K562 (cell line): ENCODE results near the gene ZMIZ1. TPM values are rescaled to one million over a fixed set of nuclear protein-coding genes. Genes with fewer than 3 reads are reported as not detected.

Experiments used
- ATAC-seq: fragments of 200-7000 bp; cut with Tn5 transposase; 3 replicates; pipeline ENCODE4 v1.9.1; 2020; ENCODE audit warnings: moderate library complexity
- BruUV-seq: library from RNA; stranded (reverse); fragments of 400-500 nt; replicated peaks from 2 replicates; lab custom pipeline; 2021; lab: Mats Ljungman, UMichigan
- CTCF ChIA-PET: fragments of 300-600 bp; formaldehyde crosslinking; extraction: SDS; loops from one replicate; lab custom pipeline; 2021; ENCODE audit warnings: low intra/inter-chr PET ratio; lab: Yijun Ruan, JAX
- POLR2A ChIA-PET: fragments of 300-600, 350-650 bp; sonication (Branson Sonifier 250); formaldehyde crosslinking; extraction: SDS; loops from one replicate; lab custom pipeline; 2021; ENCODE audit warnings: antibody characterized with exemption, inconsistent platforms; lab: Yijun Ruan, JAX
- DNase-seq, 4 experiments: peaks; one replicate each; pipeline versions ENCODE4 v3.0.0 to v3.0.0-alpha.2; 2011 to 2018; ENCODE audit warnings: low spot score in 3 of 4, mixed read lengths in 3 of 4; ENCODE audit errors: extremely low read depth in 1 of 4
- FAIRE-seq: peaks from 2 replicates; lab custom pipeline; 2011; peaks lifted over from hg19 to GRCh38; lab: Jason Lieb, UNC
- H2AFZ ChIP-seq: 2 replicates; pipeline ENCODE4 v1.6.0; 2011; ENCODE audit warnings: low read depth, low read length, control low read depth, inconsistent platforms
- H3K27ac ChIP-seq: fragments of 200-600 bp; 3 replicates; pipeline ENCODE4 v1.8.0; 2011; ENCODE audit warnings: low read depth, mild to moderate bottlenecking, control low read depth, inconsistent platforms, low read length, moderate library complexity, mixed read lengths; ENCODE audit errors: extremely low read depth
- H3K27me3 ChIP-seq, 2 experiments: fragments of 300-600 bp in 1 of 2; 2 replicates in 1 of 2; 3 replicates in 1 of 2; pipeline versions ENCODE4 v1.6.0 to v1.8.0; 2011; ENCODE audit warnings: inconsistent platforms in 2 of 2, low read length in 2 of 2, mild to moderate bottlenecking in 1 of 2, mixed read lengths in 1 of 2, moderate library complexity in 1 of 2; ENCODE audit not compliant: control insufficient read depth in 2 of 2, insufficient read depth in 2 of 2
- H3K36me3 ChIP-seq: fragments of 300-600 bp; 3 replicates; pipeline ENCODE4 v1.8.0; 2011; ENCODE audit warnings: mild to moderate bottlenecking, low read length, inconsistent platforms; ENCODE audit not compliant: control insufficient read depth, insufficient read depth
- H3K4me1 ChIP-seq, 2 experiments: fragments of 200-600 bp in 1 of 2; replicated peaks in 1 of 2; 2 replicates in 1 of 2; 3 replicates in 1 of 2; pipeline versions ENCODE4 v1.5.1 to v1.8.0; 2011; ENCODE audit warnings: inconsistent platforms in 2 of 2, low read length in 2 of 2, mild to moderate bottlenecking in 1 of 2, mixed read lengths in 1 of 2, moderate library complexity in 1 of 2; ENCODE audit not compliant: control insufficient read depth in 2 of 2, insufficient read depth in 2 of 2
- H3K4me2 ChIP-seq: 2 replicates; pipeline ENCODE4 v1.6.1; 2011; ENCODE audit warnings: low read length, control low read depth, inconsistent platforms, mixed read lengths; ENCODE audit not compliant: insufficient read depth
- H3K4me3 ChIP-seq: fragments of 200-600 bp; sonication (generic), shearing (Covaris generic); 2 replicates; pipeline ENCODE4 v1.5.1; 2016; ENCODE audit warnings: control low read depth, inconsistent platforms
- H3K79me2 ChIP-seq: fragments of 200-600 bp; 3 replicates; pipeline ENCODE4 v1.8.0; 2011; ENCODE audit warnings: low read length, inconsistent platforms; ENCODE audit not compliant: control insufficient read depth, insufficient read depth
- H3K9ac ChIP-seq, 2 experiments: 2 replicates each; pipeline versions ENCODE4 v1.6.0 to v1.6.1; 2011; ENCODE audit warnings: low read depth in 2 of 2, low read length in 2 of 2, control low read depth in 1 of 2, inconsistent platforms in 1 of 2, mild to moderate bottlenecking in 1 of 2, mixed read lengths in 1 of 2; ENCODE audit not compliant: insufficient read depth in 1 of 2
- H3K9me1 ChIP-seq: one replicate; pipeline ENCODE4 v1.6.0; 2011; ENCODE audit warnings: inconsistent platforms, mild to moderate bottlenecking, low read length, moderate library complexity; ENCODE audit not compliant: control insufficient read depth, insufficient read depth
- H3K9me3 ChIP-seq: replicated peaks from 2 replicates; pipeline ENCODE4 v1.5.1; 2011; ENCODE audit warnings: low read depth, low read length, inconsistent platforms; ENCODE audit not compliant: control insufficient read depth, insufficient read depth
- H4K20me1 ChIP-seq: replicated peaks from 2 replicates; pipeline ENCODE4 v1.6.1; 2011; ENCODE audit warnings: low read length, inconsistent platforms, mixed read lengths; ENCODE audit not compliant: control insufficient read depth, insufficient read depth
- E2F5 ChIP-seq: sonication (generic); formaldehyde crosslinking; IDR thresholded peaks from 2 replicates; pipeline ENCODE4 v1.8.0; 2022; ENCODE audit warnings: mild to moderate bottlenecking, missing genetic modification reagents
- FOXA1 ChIP-seq: fragments of 450-650 bp; IDR thresholded peaks from 2 replicates; pipeline ENCODE4 v1.6.1; 2016; ENCODE audit warnings: mild to moderate bottlenecking, borderline replicate concordance
- ID3 ChIP-seq, 2 experiments: fragments of 250-450 bp in 1 of 2; fragments of 450-650 bp in 1 of 2; sonication (Bioruptor Pico) in 1 of 2; IDR thresholded peaks; 2 replicates each; pipeline versions ENCODE4 v1.6.1 to v1.8.0; 2016 to 2021; ENCODE audit warnings: mild to moderate bottlenecking in 2 of 2, moderate library complexity in 2 of 2, missing compliant biosample characterization in 1 of 2, missing genetic modification characterization in 1 of 2
- MGA ChIP-seq: fragments of 450-650 bp; IDR thresholded peaks from 2 replicates; pipeline ENCODE4 v1.6.1; 2016; ENCODE audit warnings: mild to moderate bottlenecking, moderate library complexity
- RCOR1 ChIP-seq, 2 experiments: IDR thresholded peaks; 2 replicates each; pipeline ENCODE4 v1.6.1; 2012; ENCODE audit warnings: low read depth in 2 of 2, low read length in 2 of 2, borderline replicate concordance in 1 of 2, improper control_type of control experiment in 1 of 2
- SMARCE1 ChIP-seq: fragments of 450-650 bp; IDR thresholded peaks from 2 replicates; pipeline ENCODE4 v1.7.1; 2016; ENCODE audit warnings: mild to moderate bottlenecking
- ZC3H8 ChIP-seq: fragments of 450-650 bp; IDR thresholded peaks from 2 replicates; pipeline ENCODE4 v1.6.1; 2017
- ZNF717 ChIP-seq: fragments of 250-450 bp; sonication (Bioruptor Pico); IDR thresholded peaks from 2 replicates; pipeline ENCODE4 v1.5.0; 2021
- ZNF778 ChIP-seq: fragments of 450-650 bp; formaldehyde crosslinking; IDR thresholded peaks from 2 replicates; pipeline ENCODE4 v1.4.0; 2020; ENCODE audit warnings: mild to moderate bottlenecking, moderate library complexity
- WGBS: fragments of 100-300 bp; shearing (Covaris generic); methylation state at CpG from one replicate; pipeline ENCODE4 v1.1.6; 2016; ENCODE audit warnings: low coverage, mixed read lengths; ENCODE audit not compliant: insufficient coverage; ENCODE audit errors: missing lambda C conversion rate; 5-methylcytosine and 5-hydroxymethylcytosine counted together
- in situ Hi-C: fragments of 300-500 bp; cut with MboI; formaldehyde crosslinking; loops from 4 replicates; pipeline ENCODE4 v1.15.0; 2018; ENCODE audit warnings: inconsistent platforms, mixed read lengths
- intact Hi-C: fragments of 100-400 bp; cut with micrococcal nuclease; formaldehyde crosslinking; loops from 2 replicates; pipeline ENCODE4 v1.14.2; 2022
- polyA plus RNA-seq, 8 experiments: library from polyadenylated mRNA; depleted of rRNA in 4 of 8; stranded (reverse) in 5 of 8; unstranded in 3 of 8; fragments of >200 nt; fragmentation: Nextera tagmentation in 2 of 8; fragmentation: Illumina TruSeq in 1 of 8; extraction: Ambion mirVana in 2 of 8; extraction: Trizol in 1 of 8; gene quantifications; 2 replicates each; pipeline versions ENCODE4 v1.2.1 to v1.2.3, GENCODE V29; 2011 to 2014; ENCODE audit warnings: inconsistent platforms in 1 of 8, missing spikeins in 1 of 8
- total RNA-seq, 7 experiments: library from RNA; depleted of rRNA in 6 of 7; stranded (reverse); fragments of >200 nt in 6 of 7; fragmentation: Illumina TruSeq in 2 of 7; extraction: Trizol in 2 of 7; gene quantifications; 2 replicates each; pipeline versions ENCODE4 v1.2.1 to v1.2.3, GENCODE V29; 2011 to 2021; ENCODE audit warnings: low replicate concordance in 1 of 7

ZMIZ1 gene
- total and polyA plus RNA-seq, 9 of the 15 experiments (the other 6 are each of a cell fraction or from before 2014, with no cell fraction given): 1.0 to 37.3 (median 4.3) TPM

- H4K20me1 ChIP-seq: no peaks in the 10 kb centered on the region
- TF ChIP-seq ZNF717: no peak
- no peak for TF ChIP-seq ZNF778
- TF ChIP-seq RCOR1 (IDR thresholded peaks at IDR 0.05; ENCODE audit: borderline replicate concordance in 1 of 2, low read depth in 2 of 2, low read length in 2 of 2): 0 out of 4 replicates have a peak, but pooled peaks of 1 of the 2 experiments have one; percentile 2
- TF ChIP-seq E2F5 (CRISPR knock-in tag): 0 out of 2 replicates have a peak, but pooled peaks have one; percentile 56
- TF ChIP-seq FOXA1: no peak
- TF ChIP-seq ZC3H8: no peak
- TF ChIP-seq SMARCE1: no peak
- TF ChIP-seq MGA: no peak
- no peak for TF ChIP-seq ID3 (CRISPR knock-in tag; IDR thresholded peaks at IDR 0.05)
- TF ChIP-seq ID3 (tag; IDR thresholded peaks at IDR 0.05): no peak
- TF ChIP-seq, all 486 proteins: peak for 2
- H3K27ac ChIP-seq: no peak overlapping the region
- CTCF ChIA-PET: no interaction called here
- H3K4me3 ChIP-seq: no peak overlapping the region
- FAIRE-seq (peak; percentile 48), ATAC-seq (no peak), DNase-seq (no peak)
- peak overlapping the region; percentile 50; the same call in 1 of the 2 replicates for H3K4me2 ChIP-seq
- POLR2A ChIA-PET: interaction anchor here (0.9 kb wide), 1 partner anchor 12 kb away, joined by 3 read pairs; no protein-coding TSS in a partner anchor
- no peaks in the 10 kb centered on the region for H3K79me2 ChIP-seq
- H3K36me3 ChIP-seq: no peaks in the 10 kb centered on the region
- 40% methylated on average over 3 of the region's 3 CpGs for WGBS
- BruUV-seq: no TSS peak
- in situ Hi-C loops (no loop called here), intact Hi-C loops (no loop called here)
- H3K4me1 ChIP-seq: peaks cover 23 to 50% of the 10 kb centered on the region in 2 experiments
- H2AFZ ChIP-seq: no peak overlapping the region
- no peaks in the 10 kb centered on the region for H3K9me3 ChIP-seq
- H3K9ac ChIP-seq: no peak overlapping the region
- H3K9me1 ChIP-seq: peaks cover 4% of the 10 kb centered on the region
- H3K27me3 ChIP-seq: peaks cover 2 to 10% of the 10 kb centered on the region in 2 experiments; a peak in 1 of 5 replicates
Measured at GRCh38 chr10:79026806-79027146, 42.0 kb upstream of the ZMIZ1 start.
